Left lung (tissue), 14 donors: ENCODE results near the gene SPATA17. TPM values are rescaled to one million over a fixed set of nuclear protein-coding genes. Genes with fewer than 3 reads are reported as not detected.
A peak's percentile ranks its signal among the peaks of the same experiment; 100 is the strongest.
"Not testable (repeated sequence)": the region's sequence is repeated elsewhere in the genome, so short reads cannot be mapped to it uniquely, and the experiment has no call there.

Experiments
- ATAC-seq: fragments of 200-7000 bp; cut with Tn5 transposase; one replicate; pipeline ENCODE4 v1.9.1; 2020; ENCODE audit warnings: moderate library complexity
- DNase-seq, 4 donors: peaks; one replicate each; pipeline ENCODE4 v3.0.0-alpha.2; 2013 to 2020
- H3K27ac ChIP-seq, 2 donors: fragments of 200-600 bp; sonication (generic) in 1 of 2; one replicate each; pipeline versions ENCODE4 v1.5.0 to v1.8.0; 2020 to 2021
- H3K27me3 ChIP-seq, 2 donors: fragments of 200-600 bp; sonication (generic) in 1 of 2; one replicate each; pipeline versions ENCODE4 v1.5.0 to v1.8.0; 2020 to 2021
- H3K36me3 ChIP-seq, 2 donors: fragments of 200-600 bp; sonication (generic) in 1 of 2; one replicate each; pipeline versions ENCODE4 v1.5.0 to v1.8.0; 2020 to 2021
- H3K4me1 ChIP-seq, 2 donors: fragments of 200-600 bp; one replicate each; pipeline ENCODE4 v1.8.0; 2021
- H3K4me3 ChIP-seq, 2 donors: fragments of 200-600 bp; sonication (generic) in 1 of 2; one replicate each; pipeline versions ENCODE4 v1.5.0 to v1.8.0; 2020 to 2021; ENCODE audit warnings: mild to moderate bottlenecking in 1 of 2
- H3K9me3 ChIP-seq, 2 donors: fragments of 200-600 bp; sonication (generic) in 1 of 2; one replicate each; pipeline versions ENCODE4 v1.5.0 to v1.8.0; 2020 to 2021
- intact Hi-C, 2 donors: fragments of 100-400 bp; cut with DNase I; formaldehyde crosslinking; loops; one replicate each; pipeline versions ENCODE4 v1.11.2 to v1.14.2; 2022
- long read RNA-seq, 12 donors: library from polyadenylated mRNA in 2 of 12; unstranded in 2 of 12; transcript quantifications; one replicate each; pipeline ENCODE4 v2.0.0 and lab custom pipeline, GENCODE V29; 2019 to 2026
- polyA plus RNA-seq, 6 donors: library from polyadenylated mRNA; unstranded; fragments of 120-200 nt; gene quantifications; one replicate each; pipeline ENCODE4 v1.2.1, GENCODE V29; 2013; ENCODE audit not compliant: insufficient read length in 6 of 6
- total RNA-seq, 2 donors: library from RNA; stranded (reverse); fragmentation: NEBNext Ultra II Directional; extraction: Animal tissue kit (Norgen Biotek cat#: 25700); gene quantifications; one replicate each; pipeline ENCODE4 v1.2.1, GENCODE V29; 2021
- TF ChIP-seq, protein P1 (sequence below), 2 donors: fragments of 200-600 bp; sonication (generic) in 1 of 2; IDR thresholded peaks; one replicate each; pipeline versions ENCODE4 v1.5.0 to v1.8.0; 2021; ENCODE audit warnings: antibody characterized with exemption in 2 of 2
- donor health status: DM: no; HTN: yes; CAD: no.
- donor health status: DM: no; HTN: no; CAD: no.

SPATA17 gene, protein sequence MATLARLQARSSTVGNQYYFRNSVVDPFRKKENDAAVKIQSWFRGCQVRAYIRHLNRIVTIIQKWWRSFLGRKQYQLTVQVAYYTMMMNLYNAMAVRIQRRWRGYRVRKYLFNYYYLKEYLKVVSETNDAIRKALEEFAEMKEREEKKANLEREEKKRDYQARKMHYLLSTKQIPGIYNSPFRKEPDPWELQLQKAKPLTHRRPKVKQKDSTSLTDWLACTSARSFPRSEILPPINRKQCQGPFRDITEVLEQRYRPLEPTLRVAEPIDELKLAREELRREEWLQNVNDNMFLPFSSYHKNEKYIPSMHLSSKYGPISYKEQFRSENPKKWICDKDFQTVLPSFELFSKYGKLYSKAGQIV
- total RNA-seq = 1 to 10 TPM; 1.8 to 3.4 TPM
- polyA plus RNA-seq = 1 to 10 TPM; 4.1 to 8.8 (median 8.0) TPM
- long read RNA-seq, donor 1 = 0 reads
- long read RNA-seq, donor 2, partial matches to known transcripts = 0 of 1 reads
- long read RNA-seq, donor 2, other reads (novel, unspliced or antisense) = 0 of 1 reads
- long read RNA-seq, donor 3 = 0 reads
- long read RNA-seq, donor 4, partial matches to known transcripts = 1 of 1 reads
- long read RNA-seq, donor 4, other reads (novel, unspliced or antisense) = 0 of 1 reads
- long read RNA-seq, donor 5 = 0 reads
- long read RNA-seq, donor 6 = 0 reads
- long read RNA-seq, donor 7 = 0 reads
- long read RNA-seq, donor 8 = 0 reads
- long read RNA-seq, donor 9 = 0 reads
- long read RNA-seq, donor 10 = 0 reads
- long read RNA-seq, donor 11 = 0 reads
- long read RNA-seq, donor 12 = 0 reads

DNA sequence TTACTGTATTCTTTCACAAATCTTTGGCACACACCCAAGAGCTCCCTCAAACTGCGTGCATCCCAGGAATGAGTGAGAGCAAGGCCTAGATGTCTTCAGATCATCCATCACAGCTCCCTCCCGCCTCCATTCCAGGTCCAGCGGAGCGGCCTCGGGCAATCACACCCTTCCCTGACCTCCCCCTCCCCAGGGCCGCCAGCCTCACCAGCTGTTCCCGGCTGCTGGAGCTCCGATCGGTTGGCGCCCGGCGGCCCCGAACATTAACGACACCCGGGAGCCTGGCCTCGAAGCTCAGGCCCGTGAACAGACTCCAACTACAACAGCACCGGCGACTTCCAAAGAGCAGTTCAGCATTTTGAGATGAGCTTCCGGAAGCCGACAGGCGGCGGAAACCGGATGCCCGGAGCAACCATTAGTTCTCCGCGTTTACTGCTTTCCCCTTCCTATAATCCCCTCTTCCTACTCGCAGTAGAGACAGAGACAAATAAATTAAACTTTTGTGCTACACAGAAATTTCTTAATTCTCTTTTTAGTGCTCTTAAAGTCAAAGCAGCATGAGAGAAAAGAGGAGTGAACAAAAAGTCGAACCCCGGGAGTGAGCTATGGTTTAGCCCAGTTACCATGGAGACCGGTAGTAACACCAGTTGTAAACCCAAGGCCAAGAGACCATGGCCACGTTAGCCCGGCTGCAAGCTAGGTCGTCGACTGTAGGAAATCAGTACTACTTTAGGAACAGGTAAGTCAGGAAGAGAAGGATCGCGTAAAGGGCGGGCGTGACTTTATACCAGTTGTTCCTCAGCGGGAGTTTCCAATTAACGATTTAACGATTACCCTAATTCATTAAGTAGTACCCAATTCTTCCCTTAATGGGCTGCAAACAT lies at the start of gene SPATA17, which contains the start of gene GPATCH2:
TSS of gene SPATA17 (plus strand) at position 634 of the 881 bp plus-strand sequence. CDS start at position 669, 35 bp downstream.
TSS of gene GPATCH2 (minus strand) at position 380 of the 881 bp plus-strand sequence. CDS start at position 261, 119 bp downstream.
- intact Hi-C loops = no loop called here
- DNase-seq (peak; percentile 83 to 93 (median 88)), ATAC-seq (peak; percentile 97)
- TF ChIP-seq, protein P1, sequence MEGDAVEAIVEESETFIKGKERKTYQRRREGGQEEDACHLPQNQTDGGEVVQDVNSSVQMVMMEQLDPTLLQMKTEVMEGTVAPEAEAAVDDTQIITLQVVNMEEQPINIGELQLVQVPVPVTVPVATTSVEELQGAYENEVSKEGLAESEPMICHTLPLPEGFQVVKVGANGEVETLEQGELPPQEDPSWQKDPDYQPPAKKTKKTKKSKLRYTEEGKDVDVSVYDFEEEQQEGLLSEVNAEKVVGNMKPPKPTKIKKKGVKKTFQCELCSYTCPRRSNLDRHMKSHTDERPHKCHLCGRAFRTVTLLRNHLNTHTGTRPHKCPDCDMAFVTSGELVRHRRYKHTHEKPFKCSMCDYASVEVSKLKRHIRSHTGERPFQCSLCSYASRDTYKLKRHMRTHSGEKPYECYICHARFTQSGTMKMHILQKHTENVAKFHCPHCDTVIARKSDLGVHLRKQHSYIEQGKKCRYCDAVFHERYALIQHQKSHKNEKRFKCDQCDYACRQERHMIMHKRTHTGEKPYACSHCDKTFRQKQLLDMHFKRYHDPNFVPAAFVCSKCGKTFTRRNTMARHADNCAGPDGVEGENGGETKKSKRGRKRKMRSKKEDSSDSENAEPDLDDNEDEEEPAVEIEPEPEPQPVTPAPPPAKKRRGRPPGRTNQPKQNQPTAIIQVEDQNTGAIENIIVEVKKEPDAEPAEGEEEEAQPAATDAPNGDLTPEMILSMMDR (IDR thresholded peaks at IDR 0.05) = no peak
- Histone ChIP-seq H3K9me3 (no peaks in the 10 kb centered on the region), H3K4me1 (peaks cover 5 to 28% of the 10 kb centered on the region in 2 donors), H3K4me3 (peak within 1 kb of the TSS; percentile 63 to 74), H3K27ac (peak within 1 kb of the TSS; percentile 86 to 88), H3K36me3 (no peaks in the 10 kb centered on the region), H3K27me3 (no peaks in the 10 kb centered on the region)

DNA sequence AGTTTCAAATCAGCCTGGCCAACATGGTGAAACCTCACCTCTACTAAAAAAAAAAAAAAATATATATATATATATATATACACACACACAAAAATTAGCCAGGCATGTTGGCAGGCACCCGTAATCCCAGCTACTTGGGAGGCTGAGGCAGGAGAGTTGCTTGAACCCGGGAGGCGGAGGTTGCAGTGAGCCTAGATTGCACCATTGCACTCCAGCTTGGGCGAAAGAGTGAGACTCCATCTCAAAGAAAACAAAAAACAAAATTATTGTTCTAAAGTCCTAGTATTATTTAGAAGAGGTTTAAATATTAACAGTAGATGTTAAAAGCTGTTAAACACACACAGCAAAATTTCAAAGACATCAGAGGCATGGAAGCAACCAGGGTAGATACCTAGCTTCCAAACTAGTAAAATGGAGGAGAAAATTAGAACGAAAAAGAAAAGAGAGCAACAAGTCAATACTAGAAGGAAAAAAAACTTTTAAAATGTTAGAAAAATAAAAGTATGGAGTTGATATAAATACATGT lies 46.8 kb upstream of the SPATA17 start:
- H3K4me3 ChIP-seq, intact Hi-C loops, H3K27ac ChIP-seq, H3K36me3 ChIP-seq, ATAC-seq, DNase-seq, H3K9me3 ChIP-seq, H3K4me1 ChIP-seq, H3K27me3 ChIP-seq: not testable (repeated sequence)

DNA sequence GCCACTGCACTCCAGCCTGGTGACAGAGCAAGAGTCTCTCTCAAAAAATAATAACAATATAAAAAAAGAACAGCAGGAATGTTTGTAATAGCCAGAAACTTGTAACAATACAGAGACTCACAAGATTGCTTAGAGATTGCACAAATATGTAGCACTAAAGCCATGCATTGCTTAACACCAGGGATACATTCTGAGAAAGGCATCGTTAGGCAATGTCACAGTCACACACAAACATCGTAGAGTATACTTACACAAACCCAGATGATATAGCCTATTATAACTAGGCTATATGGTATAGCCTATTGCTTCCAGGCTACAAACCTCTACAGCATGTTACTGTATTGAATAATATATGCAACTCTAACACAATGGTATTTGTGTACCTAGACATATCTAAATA lies 45.6 kb upstream of the SPATA17 start:
- H3K27me3 ChIP-seq = no peaks in the 10 kb centered on the region
- no peak overlapping the region for H3K27ac ChIP-seq
- ATAC-seq (no peak), DNase-seq (no peak)
- H3K9me3 ChIP-seq = no peaks in the 10 kb centered on the region
- peaks cover 0 to 7% of the 10 kb centered on the region in 2 donors for H3K36me3 ChIP-seq
- TF ChIP-seq, protein P1 (IDR thresholded peaks at IDR 0.05) = no peak
- no peak overlapping the region for H3K4me3 ChIP-seq
- H3K4me1 ChIP-seq = no peaks in the 10 kb centered on the region
- intact Hi-C loops = no loop called here

DNA sequence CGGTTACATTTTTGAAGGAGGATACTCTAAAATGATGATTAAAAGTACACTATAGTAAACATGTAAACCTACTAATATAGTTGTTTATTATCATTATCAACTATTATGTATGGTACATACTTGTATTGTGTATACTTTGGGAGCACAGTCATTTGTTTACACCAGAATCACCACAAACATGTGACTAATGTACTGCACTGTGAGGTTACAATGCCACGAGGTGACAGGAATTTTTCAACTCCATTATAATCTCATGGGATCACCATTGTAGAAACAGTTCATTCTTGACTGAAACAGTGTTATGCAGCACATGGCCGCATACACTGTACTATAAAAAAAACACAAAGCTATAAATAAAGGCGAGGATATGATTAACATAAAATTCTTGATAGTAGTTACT lies 44.6 kb upstream of the SPATA17 start:
- H3K9me3 ChIP-seq = no peaks in the 10 kb centered on the region
- H3K27me3 ChIP-seq = no peaks in the 10 kb centered on the region
- ATAC-seq = no peak
- TF ChIP-seq, protein P1 (IDR thresholded peaks at IDR 0.05) = no peak
- no peak overlapping the region for H3K27ac ChIP-seq
- DNase-seq = no peak
- no peaks in the 10 kb centered on the region for H3K4me1 ChIP-seq
- no peak overlapping the region for H3K4me3 ChIP-seq
- intact Hi-C loops = no loop called here
- peaks cover 0 to 7% of the 10 kb centered on the region in 2 donors for H3K36me3 ChIP-seq

DNA sequence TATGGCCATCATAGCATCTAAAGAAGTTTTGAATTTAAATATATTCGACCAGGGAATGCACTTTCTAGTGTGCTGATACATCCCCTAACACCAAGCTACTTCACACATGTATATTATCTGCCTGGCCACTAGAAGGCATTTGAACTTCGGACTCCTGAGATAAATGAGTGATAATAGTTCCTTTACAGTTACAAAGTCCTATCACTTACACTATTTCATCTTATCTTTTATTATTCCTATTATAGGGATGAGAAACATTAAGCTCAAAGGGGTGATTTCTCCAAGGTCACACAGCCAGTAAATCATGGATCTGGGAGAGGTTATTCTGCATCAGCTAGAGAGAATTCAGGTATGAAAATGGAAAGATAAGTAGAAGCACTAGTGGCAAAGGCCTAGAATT lies 40.5 kb upstream of the SPATA17 start:
- H3K27me3 ChIP-seq = no peaks in the 10 kb centered on the region
- peaks cover 0 to 3% of the 10 kb centered on the region in 2 donors for H3K36me3 ChIP-seq
- H3K4me1 ChIP-seq = no peaks in the 10 kb centered on the region
- no peaks in the 10 kb centered on the region for H3K9me3 ChIP-seq
- intact Hi-C loops = no loop called here
- H3K4me3 ChIP-seq = no peak overlapping the region
- ATAC-seq = no peak
- no peak overlapping the region for H3K27ac ChIP-seq
- TF ChIP-seq, protein P1 (IDR thresholded peaks at IDR 0.05) = no peak
- DNase-seq = no peak
